ENCODE results near the gene TUBA3E. TPM values are rescaled to one million over a fixed set of nuclear protein-coding genes. Genes with fewer than 3 reads are reported as not detected.
"Not testable (repeated sequence)": the region's sequence is repeated elsewhere in the genome, so short reads cannot be mapped to it uniquely, and the experiment has no call there.

TUBA3E gene
- total RNA-seq, 2 donors from 2014 or later: not detected

DNA sequence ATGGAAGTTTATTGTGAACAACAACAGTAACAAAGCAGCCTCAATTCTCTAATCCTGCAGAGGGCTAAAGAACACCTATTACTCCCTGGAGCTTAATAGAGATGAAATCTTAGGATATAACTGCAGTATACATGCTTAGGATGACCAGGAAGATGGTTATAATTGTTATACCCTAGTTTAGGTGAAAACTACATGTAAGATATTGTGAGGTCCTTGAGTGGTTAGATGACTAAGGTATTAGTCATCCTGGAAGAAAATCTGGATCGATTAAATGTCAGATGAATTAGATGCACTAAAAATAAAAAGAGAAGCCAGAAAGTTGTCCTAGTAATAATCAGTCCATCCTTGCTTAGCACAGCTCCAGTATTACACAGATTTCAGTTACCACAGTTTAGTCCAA lies 22.3 kb upstream of the TUBA3E start:
- H3K4me3 Mint-ChIP-seq; H3K27ac Mint-ChIP-seq; DNase-seq (ENCODE audit: low spot score); H3K4me1 Mint-ChIP-seq (ENCODE audit: low read depth in 2 of 2); H3K36me3 Mint-ChIP-seq; ATAC-seq; H3K9me3 Mint-ChIP-seq: not testable (repeated sequence)
- peaks cover 8 to 13% of the 10 kb centered on the region in 2 donors for H3K27me3 Mint-ChIP-seq

GRCh38 chr2:130219147-130219546 lies 20.9 kb upstream of the TUBA3E start:
- not testable (repeated sequence) for ATAC-seq; H3K9me3 Mint-ChIP-seq; H3K27ac Mint-ChIP-seq; H3K4me1 Mint-ChIP-seq (ENCODE audit: low read depth in 2 of 2); H3K36me3 Mint-ChIP-seq; H3K4me3 Mint-ChIP-seq; DNase-seq (ENCODE audit: low spot score)
- H3K27me3 Mint-ChIP-seq: peaks cover 8 to 16% of the 10 kb centered on the region in 2 donors

DNA sequence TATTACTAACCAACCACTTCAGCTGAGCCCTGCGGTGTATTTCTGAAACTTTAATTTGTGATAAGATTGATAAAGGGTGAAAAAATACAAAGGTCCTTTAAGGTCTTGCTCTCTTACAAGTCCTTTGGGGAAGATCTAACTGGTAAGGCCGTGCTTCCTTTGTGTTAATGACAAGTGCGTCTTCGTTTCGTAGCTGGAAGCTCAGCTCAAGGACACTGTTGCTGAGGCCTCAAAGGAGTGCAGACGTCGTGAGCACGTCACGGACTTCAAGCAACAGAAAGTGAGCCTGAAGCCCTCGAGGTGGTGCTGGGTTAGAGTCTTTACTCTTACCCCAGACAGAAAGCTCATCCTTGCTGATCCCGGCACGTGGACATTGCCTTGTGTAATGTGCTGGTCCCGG lies 8.8 kb upstream of the TUBA3E start:
- H3K4me3 Mint-ChIP-seq; H3K9me3 Mint-ChIP-seq; H3K27me3 Mint-ChIP-seq; H3K27ac Mint-ChIP-seq; ATAC-seq; H3K36me3 Mint-ChIP-seq; DNase-seq (ENCODE audit: low spot score); H3K4me1 Mint-ChIP-seq (ENCODE audit: low read depth in 2 of 2): not testable (repeated sequence)

- not testable (repeated sequence) for ATAC-seq; H3K27ac Mint-ChIP-seq; H3K9me3 Mint-ChIP-seq; H3K36me3 Mint-ChIP-seq; H3K4me1 Mint-ChIP-seq (ENCODE audit: low read depth in 2 of 2); DNase-seq (ENCODE audit: low spot score); H3K27me3 Mint-ChIP-seq; H3K4me3 Mint-ChIP-seq
Measured at GRCh38 chr2:130203150-130203549, 4.9 kb upstream of the TUBA3E start.

DNA sequence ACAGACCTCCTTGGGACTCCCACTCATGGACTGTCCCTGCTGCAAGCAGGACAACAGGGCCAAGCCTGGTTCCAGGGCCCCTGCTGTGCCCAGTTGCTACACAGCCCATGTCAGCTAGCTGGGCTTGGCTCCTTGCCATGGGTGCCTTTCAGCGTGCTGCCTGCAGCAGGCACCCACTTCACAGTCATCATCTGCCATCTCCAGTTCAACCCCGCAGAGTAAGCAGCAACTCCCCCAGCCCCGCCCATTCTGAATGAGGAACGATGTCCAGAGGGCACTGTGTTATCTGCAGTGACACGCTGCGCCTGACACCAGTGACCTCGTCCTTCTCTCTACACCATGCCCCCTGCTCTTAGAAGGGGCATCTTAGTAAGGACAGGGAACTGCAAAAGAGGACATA lies 4.3 kb upstream of the TUBA3E start:
- H3K4me1 Mint-ChIP-seq (ENCODE audit: low read depth in 2 of 2); H3K9me3 Mint-ChIP-seq; H3K27ac Mint-ChIP-seq; DNase-seq (ENCODE audit: low spot score); H3K4me3 Mint-ChIP-seq; H3K27me3 Mint-ChIP-seq; H3K36me3 Mint-ChIP-seq: not testable (repeated sequence)
- peak in 1 of 2 donors; percentile 56 for ATAC-seq

GRCh38 chr2:130196052-130196451 lies 2.2 kb downstream of the TUBA3E start:
- ATAC-seq; H3K27ac Mint-ChIP-seq; H3K9me3 Mint-ChIP-seq; H3K27me3 Mint-ChIP-seq; H3K4me1 Mint-ChIP-seq (ENCODE audit: low read depth in 2 of 2); H3K4me3 Mint-ChIP-seq; H3K36me3 Mint-ChIP-seq; DNase-seq (ENCODE audit: low spot score): not testable (repeated sequence)

- not testable (repeated sequence) for DNase-seq (ENCODE audit: low spot score); H3K27ac Mint-ChIP-seq; H3K27me3 Mint-ChIP-seq; H3K36me3 Mint-ChIP-seq; H3K4me1 Mint-ChIP-seq (ENCODE audit: low read depth in 2 of 2); H3K4me3 Mint-ChIP-seq; H3K9me3 Mint-ChIP-seq
- peak in 1 of 2 donors; percentile 28 for ATAC-seq
Measured at GRCh38 chr2:130195089-130195635, 3.1 kb downstream of the TUBA3E start.

GRCh38 chr2:130193824-130194223 lies 4.4 kb downstream of the TUBA3E start:
- not testable (repeated sequence) for ATAC-seq; H3K36me3 Mint-ChIP-seq; H3K27ac Mint-ChIP-seq; DNase-seq (ENCODE audit: low spot score); H3K27me3 Mint-ChIP-seq; H3K4me1 Mint-ChIP-seq (ENCODE audit: low read depth in 2 of 2); H3K9me3 Mint-ChIP-seq; H3K4me3 Mint-ChIP-seq

DNA sequence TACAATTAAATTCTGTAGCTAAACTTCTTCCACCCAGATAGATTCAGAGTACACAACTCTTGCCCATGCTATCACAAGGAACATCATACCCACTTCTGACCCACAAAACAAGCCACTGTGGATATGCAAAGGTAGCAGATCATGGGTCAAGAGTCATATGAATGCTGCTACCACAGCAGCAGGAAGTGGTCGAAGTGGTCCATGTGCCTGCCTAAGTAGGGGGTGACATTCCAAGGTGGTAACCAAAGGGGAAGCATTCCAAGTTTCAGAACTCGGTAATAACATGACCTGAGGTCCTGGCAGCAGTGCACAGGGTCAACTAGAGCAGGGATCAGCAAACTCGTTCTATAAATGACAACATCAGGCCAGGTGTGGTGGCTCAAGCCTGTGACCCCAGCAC lies 5.8 kb downstream of the TUBA3E start:
- H3K36me3 Mint-ChIP-seq; H3K4me3 Mint-ChIP-seq; ATAC-seq; H3K4me1 Mint-ChIP-seq (ENCODE audit: low read depth in 2 of 2); H3K27me3 Mint-ChIP-seq; H3K27ac Mint-ChIP-seq; DNase-seq (ENCODE audit: low spot score); H3K9me3 Mint-ChIP-seq: not testable (repeated sequence)

DNA sequence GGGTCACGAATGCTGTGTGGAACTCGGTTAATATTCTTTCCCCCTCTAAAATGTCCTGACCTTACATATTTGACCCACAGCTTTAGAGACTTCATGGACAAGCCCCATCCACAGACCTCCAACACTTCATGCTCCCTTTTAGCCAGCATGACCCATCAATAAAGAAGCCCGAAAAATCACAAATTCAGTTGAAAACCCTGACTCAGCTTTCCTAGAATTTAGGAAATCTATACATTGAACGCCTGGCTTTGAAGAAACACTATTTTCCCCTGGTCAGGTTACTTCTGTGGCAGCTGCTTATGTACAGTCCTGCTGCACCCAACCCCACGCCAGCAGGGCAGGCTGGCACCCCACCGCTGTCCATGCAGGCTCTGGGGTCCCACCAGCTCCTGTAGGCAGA lies 6.9 kb downstream of the TUBA3E start:
- H3K4me1 Mint-ChIP-seq (ENCODE audit: low read depth in 2 of 2); DNase-seq (ENCODE audit: low spot score); H3K36me3 Mint-ChIP-seq; H3K27ac Mint-ChIP-seq; H3K9me3 Mint-ChIP-seq; ATAC-seq; H3K4me3 Mint-ChIP-seq; H3K27me3 Mint-ChIP-seq: not testable (repeated sequence)

GRCh38 chr2:130190237-130190636 lies 8.0 kb downstream of the TUBA3E start:
- DNase-seq (ENCODE audit: low spot score) (no peak), ATAC-seq (no peak)
- Mint-ChIP-seq H3K27ac (no peak overlapping the region), H3K36me3 (no peaks in the 10 kb centered on the region), H3K4me1 (ENCODE audit: low read depth in 2 of 2) (peaks cover 4 to 8% of the 10 kb centered on the region in 2 donors), H3K4me3 (no peak overlapping the region), H3K27me3 (no peaks in the 10 kb centered on the region), H3K9me3 (no peaks in the 10 kb centered on the region)

GRCh38 chr2:130188958-130189357 lies 9.3 kb downstream of the TUBA3E start:
- H3K27ac Mint-ChIP-seq; H3K36me3 Mint-ChIP-seq; H3K4me3 Mint-ChIP-seq; H3K27me3 Mint-ChIP-seq; DNase-seq (ENCODE audit: low spot score); ATAC-seq; H3K4me1 Mint-ChIP-seq (ENCODE audit: low read depth in 2 of 2); H3K9me3 Mint-ChIP-seq: not testable (repeated sequence)

GRCh38 chr2:130187859-130188792 lies 10.1 kb downstream of the TUBA3E start:
- H3K27ac Mint-ChIP-seq; ATAC-seq; H3K27me3 Mint-ChIP-seq; H3K36me3 Mint-ChIP-seq; H3K4me3 Mint-ChIP-seq; H3K9me3 Mint-ChIP-seq; DNase-seq (ENCODE audit: low spot score): not testable (repeated sequence)
- H3K4me1 Mint-ChIP-seq (ENCODE audit: low read depth in 2 of 2): peaks cover 7 to 11% of the 10 kb centered on the region in 2 donors

GRCh38 chr2:130187268-130187667 lies 11.0 kb downstream of the TUBA3E start:
- H3K4me3 Mint-ChIP-seq: no peak overlapping the region
- H3K4me1 Mint-ChIP-seq (ENCODE audit: low read depth in 2 of 2): peaks cover 4 to 11% of the 10 kb centered on the region in 2 donors
- no peak for ATAC-seq
- H3K36me3 Mint-ChIP-seq: no peaks in the 10 kb centered on the region
- no peak overlapping the region for H3K27ac Mint-ChIP-seq
- no peak for DNase-seq (ENCODE audit: low spot score)
- H3K9me3 Mint-ChIP-seq: no peaks in the 10 kb centered on the region
- H3K27me3 Mint-ChIP-seq: no peaks in the 10 kb centered on the region

Measured in natural killer cell treated with Interleukin-12 subunit alpha and Interleukin-12 subunit beta and Interleukin-15 and Interleukin-18, amount 100 ng/mL, for 72 hours (primary cell).